SK-N-SH treated with all-trans-retinoic acid at 6 μM for 48 hours (cell line): ENCODE results near the gene ASF1A.
A peak's percentile ranks its signal among the peaks of the same experiment; 100 is the strongest.

Experiments used
- ATAC-seq: fragments of 200-7000 bp; cut with Tn5 transposase; 3 replicates; pipeline ENCODE4 v1.9.1; 2020; ENCODE audit warnings: mild to moderate bottlenecking, moderate library complexity
- ARNTL ChIP-seq: fragments of 450-650 bp; formaldehyde crosslinking; IDR thresholded peaks from 2 replicates; pipeline ENCODE4 v1.5.0; 2020; ENCODE audit warnings: low read depth, mild to moderate bottlenecking, moderate library complexity, borderline replicate concordance
- BACH2 ChIP-seq: fragments of 250-450 bp; sonication (Bioruptor Pico); IDR thresholded peaks from 2 replicates; pipeline ENCODE4 v1.9.0; 2021; ENCODE audit warnings: mild to moderate bottlenecking, borderline replicate concordance
- CREB5 ChIP-seq: fragments of 250-450 bp; sonication (Bioruptor Pico); IDR thresholded peaks from 2 replicates; pipeline ENCODE4 v1.5.1; 2020; ENCODE audit warnings: low read depth, mild to moderate bottlenecking, moderate library complexity
- CSDC2 ChIP-seq: fragments of 250-450 bp; sonication (Bioruptor Pico); IDR thresholded peaks from 2 replicates; pipeline ENCODE4 v1.5.0; 2020; ENCODE audit warnings: mild to moderate bottlenecking, moderate library complexity
- ESRRG ChIP-seq: fragments of 250-450 bp; sonication (Bioruptor Pico); IDR thresholded peaks from 2 replicates; pipeline ENCODE4 v1.6.1; 2021; ENCODE audit warnings: mild to moderate bottlenecking
- GLIS3 ChIP-seq: fragments of 250-450 bp; sonication (Bioruptor Pico); IDR thresholded peaks from 2 replicates; pipeline ENCODE4 v1.5.0; 2020; ENCODE audit warnings: mild to moderate bottlenecking, moderate library complexity
- ISL1 ChIP-seq: fragments of 250-450 bp; sonication (Bioruptor Pico); IDR thresholded peaks from 2 replicates; pipeline ENCODE4 v2.1.2; 2022; ENCODE audit warnings: mild to moderate bottlenecking, moderate library complexity
- OSR1 ChIP-seq: fragments of 250-450 bp; sonication (Bioruptor Pico); IDR thresholded peaks from 2 replicates; pipeline ENCODE4 v1.8.0; 2022; ENCODE audit warnings: moderate library complexity, mild to moderate bottlenecking, inconsistent platforms
- PATZ1 ChIP-seq: fragments of 250-450 bp; sonication (Bioruptor Pico); IDR thresholded peaks from 2 replicates; pipeline ENCODE4 v1.8.0; 2020; ENCODE audit warnings: mild to moderate bottlenecking, moderate library complexity, borderline replicate concordance
- PPARA ChIP-seq: fragments of 250-450 bp; sonication (Bioruptor Pico); IDR thresholded peaks from 2 replicates; pipeline ENCODE4 v1.5.0; 2020; ENCODE audit warnings: mild to moderate bottlenecking, borderline replicate concordance
- RARB ChIP-seq: fragments of 250-450 bp; sonication (Bioruptor Pico); IDR thresholded peaks from 2 replicates; pipeline ENCODE4 v1.8.0; 2021; ENCODE audit warnings: mild to moderate bottlenecking, moderate library complexity
- SNAI2 ChIP-seq: fragments of 250-450 bp; sonication (Bioruptor Pico); IDR thresholded peaks from 2 replicates; pipeline ENCODE4 v1.5.0; 2020; ENCODE audit warnings: mild to moderate bottlenecking, moderate library complexity
- TCF4 ChIP-seq: fragments of 250-450 bp; sonication (Bioruptor Pico); IDR thresholded peaks from 2 replicates; pipeline ENCODE4 v1.8.0; 2021; ENCODE audit warnings: mild to moderate bottlenecking, moderate library complexity, borderline replicate concordance
- TOX ChIP-seq: fragments of 250-450 bp; sonication (Bioruptor Pico); IDR thresholded peaks from 2 replicates; pipeline ENCODE4 v1.8.0; 2021; ENCODE audit warnings: mild to moderate bottlenecking, moderate library complexity, borderline replicate concordance
- TSHZ2 ChIP-seq: fragments of 250-450 bp; sonication (Bioruptor Pico); IDR thresholded peaks from 2 replicates; pipeline ENCODE4 v1.5.0; 2020; ENCODE audit warnings: mild to moderate bottlenecking, moderate library complexity
- ZC3H10 ChIP-seq: fragments of 250-450 bp; sonication (Bioruptor Pico); IDR thresholded peaks from 2 replicates; pipeline ENCODE4 v1.5.1; 2021; ENCODE audit warnings: mild to moderate bottlenecking, moderate library complexity
- ZFP3 ChIP-seq: fragments of 250-450 bp; sonication (Bioruptor Pico); IDR thresholded peaks from 2 replicates; pipeline ENCODE4 v1.5.0; 2020; ENCODE audit warnings: mild to moderate bottlenecking, moderate library complexity
- ZFP30 ChIP-seq: fragments of 450-650 bp; formaldehyde crosslinking; IDR thresholded peaks from 2 replicates; pipeline ENCODE4 v1.5.0; 2022; ENCODE audit warnings: mild to moderate bottlenecking, moderate library complexity
- ZNF565 ChIP-seq: fragments of 450-650 bp; formaldehyde crosslinking; conservative IDR thresholded peaks from 2 replicates; pipeline ENCODE4 v1.5.0; 2020; ENCODE audit warnings: low read depth, mild to moderate bottlenecking, moderate library complexity
- ZNF70 ChIP-seq: fragments of 450-650 bp; formaldehyde crosslinking; IDR thresholded peaks from 2 replicates; pipeline ENCODE4 v1.5.0; 2020; ENCODE audit warnings: mild to moderate bottlenecking, moderate library complexity
- ZNF8 ChIP-seq: fragments of 450-650 bp; formaldehyde crosslinking; IDR thresholded peaks from 2 replicates; pipeline ENCODE4 v1.5.0; 2020; ENCODE audit warnings: mild to moderate bottlenecking, moderate library complexity

Gene ASF1A

GRCh38 chr6:118893807-118894424 is at the start of gene ASF1A:
ASF1A (plus strand) TSS chr6:118894152; CDS start chr6:118894414, 262 bp downstream.
- ATAC-seq: peak; percentile 94
- TF ChIP-seq ESRRG (CRISPR knock-in tag): no peak
- no peak for TF ChIP-seq CSDC2 (CRISPR knock-in tag)
- peak; percentile 79 for TF ChIP-seq TSHZ2 (CRISPR knock-in tag)

- TF ChIP-seq CREB5 (no peak), ZFP30 (CRISPR knock-in tag) (no peak), TOX (CRISPR knock-in tag) (no peak), ESRRG (CRISPR knock-in tag) (no peak), PATZ1 (CRISPR knock-in tag) (no peak), BACH2 (CRISPR knock-in tag) (no peak), ZNF8 (CRISPR knock-in tag) (no peak), CSDC2 (CRISPR knock-in tag) (no peak), GLIS3 (CRISPR knock-in tag) (no peak), ZFP3 (CRISPR knock-in tag) (no peak), ZNF565 (CRISPR knock-in tag) (no peak), OSR1 (CRISPR knock-in tag) (no peak), PPARA (CRISPR knock-in tag) (no peak), TCF4 (CRISPR knock-in tag) (no peak), SNAI2 (no peak), TSHZ2 (CRISPR knock-in tag) (no peak), ZNF70 (CRISPR knock-in tag) (no peak), RARB (CRISPR knock-in tag) (no peak)
- ATAC-seq: no peak
Observed at GRCh38 chr6:118844915-118845314, 49.0 kb upstream of the ASF1A start.

GRCh38 chr6:118853408-118853807 is 40.5 kb upstream of the ASF1A start:
- TF ChIP-seq TOX (CRISPR knock-in tag): no peak
- no peak for TF ChIP-seq RARB (CRISPR knock-in tag)
- no peak for ATAC-seq

- no peak for ATAC-seq
Observed at GRCh38 chr6:118856301-118856700, 37.7 kb upstream of the ASF1A start.

More at GRCh38 chr6:118856301-118856700, 37.7 kb upstream of the ASF1A start:
- TF ChIP-seq ZNF70 (CRISPR knock-in tag) (no peak), ZC3H10 (CRISPR knock-in tag) (no peak), TSHZ2 (CRISPR knock-in tag) (no peak), BACH2 (CRISPR knock-in tag) (no peak), SNAI2 (no peak), ZNF565 (CRISPR knock-in tag) (no peak), ISL1 (CRISPR knock-in tag) (no peak), PPARA (CRISPR knock-in tag) (no peak), ESRRG (CRISPR knock-in tag) (no peak), ARNTL (CRISPR knock-in tag) (no peak)
